ENCODE measurements around the gene FNDC3B.

FNDC3B gene

DNA sequence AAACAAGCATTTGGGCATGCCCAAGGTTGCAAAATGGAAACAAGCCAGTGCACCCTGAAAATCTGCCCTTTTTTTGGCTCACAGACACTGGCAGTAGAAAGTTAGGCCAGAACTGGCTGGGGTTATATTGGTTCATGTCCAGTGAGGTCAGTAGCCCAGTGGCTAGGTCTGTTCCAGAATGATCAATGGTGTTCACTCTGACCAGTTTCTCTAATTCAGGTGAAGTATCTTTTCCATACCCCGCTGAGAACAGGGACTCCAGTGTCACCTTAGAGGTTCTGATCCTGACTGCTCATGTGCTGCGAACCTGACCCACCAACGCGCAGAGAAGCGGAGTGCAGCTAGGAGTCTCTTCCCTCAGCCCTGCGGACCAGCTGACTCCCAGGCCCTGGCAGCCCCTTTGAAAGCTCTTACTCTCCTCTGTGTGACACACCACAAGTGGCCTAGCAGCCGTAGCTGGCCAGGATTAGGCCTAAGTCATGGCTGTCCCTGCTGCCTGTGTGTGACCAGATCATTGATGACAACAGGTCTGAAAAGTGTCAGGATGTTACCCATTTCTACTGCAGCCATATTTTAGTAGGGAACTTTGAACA, 285.3 kb downstream of the FNDC3B start:
- H4K20me1 ChIP-seq (ENCODE audit: insufficient read depth, low read length): no peaks in the 10 kb centered on the region
- H3K9ac ChIP-seq (ENCODE audit: low read length): no peak overlapping the region
- H3K4me3 ChIP-seq (ENCODE audit: low read length): no peak overlapping the region
- no peak overlapping the region for H2AFZ ChIP-seq (ENCODE audit: low read length)
- no peaks in the 10 kb centered on the region for H3K9me3 ChIP-seq (replicated peaks; ENCODE audit: insufficient read depth, low read length)
- no peaks in the 10 kb centered on the region for H3K4me1 ChIP-seq (ENCODE audit: low read length)
- H3K79me2 ChIP-seq (ENCODE audit: low read length): 0 out of 2 replicates have a peak, but pooled peaks cover 7% of the 10 kb centered on the region
- no peak for DNase-seq
- TF ChIP-seq EZH2 (optimal IDR thresholded peaks at IDR 0.05; ENCODE audit: low read depth, low read length) (no peak), EZH2phosphoT487 (IDR thresholded peaks at IDR 0.05; ENCODE audit: low read length) (no peak)
- TF ChIP-seq, protein P1, sequence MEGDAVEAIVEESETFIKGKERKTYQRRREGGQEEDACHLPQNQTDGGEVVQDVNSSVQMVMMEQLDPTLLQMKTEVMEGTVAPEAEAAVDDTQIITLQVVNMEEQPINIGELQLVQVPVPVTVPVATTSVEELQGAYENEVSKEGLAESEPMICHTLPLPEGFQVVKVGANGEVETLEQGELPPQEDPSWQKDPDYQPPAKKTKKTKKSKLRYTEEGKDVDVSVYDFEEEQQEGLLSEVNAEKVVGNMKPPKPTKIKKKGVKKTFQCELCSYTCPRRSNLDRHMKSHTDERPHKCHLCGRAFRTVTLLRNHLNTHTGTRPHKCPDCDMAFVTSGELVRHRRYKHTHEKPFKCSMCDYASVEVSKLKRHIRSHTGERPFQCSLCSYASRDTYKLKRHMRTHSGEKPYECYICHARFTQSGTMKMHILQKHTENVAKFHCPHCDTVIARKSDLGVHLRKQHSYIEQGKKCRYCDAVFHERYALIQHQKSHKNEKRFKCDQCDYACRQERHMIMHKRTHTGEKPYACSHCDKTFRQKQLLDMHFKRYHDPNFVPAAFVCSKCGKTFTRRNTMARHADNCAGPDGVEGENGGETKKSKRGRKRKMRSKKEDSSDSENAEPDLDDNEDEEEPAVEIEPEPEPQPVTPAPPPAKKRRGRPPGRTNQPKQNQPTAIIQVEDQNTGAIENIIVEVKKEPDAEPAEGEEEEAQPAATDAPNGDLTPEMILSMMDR (IDR thresholded peaks at IDR 0.05; ENCODE audit: low read length): no peak
- H3K27ac ChIP-seq (ENCODE audit: low read length): no peak overlapping the region
- peaks cover 5% of the 10 kb centered on the region; the same call in 1 of the 2 replicates for H3K36me3 ChIP-seq (replicated peaks; ENCODE audit: insufficient read depth, low read length)
- H3F3A ChIP-seq (ENCODE audit: insufficient read depth, low read length): no peaks in the 10 kb centered on the region
- H3K9me2 ChIP-seq (replicated peaks; ENCODE audit: insufficient read depth, low read length): no peaks in the 10 kb centered on the region
- H3K27me3 ChIP-seq (replicated peaks; ENCODE audit: insufficient read depth, low read length): no peaks in the 10 kb centered on the region
- H3K4me2 ChIP-seq (ENCODE audit: low read depth, low read length): no peak overlapping the region

DNA sequence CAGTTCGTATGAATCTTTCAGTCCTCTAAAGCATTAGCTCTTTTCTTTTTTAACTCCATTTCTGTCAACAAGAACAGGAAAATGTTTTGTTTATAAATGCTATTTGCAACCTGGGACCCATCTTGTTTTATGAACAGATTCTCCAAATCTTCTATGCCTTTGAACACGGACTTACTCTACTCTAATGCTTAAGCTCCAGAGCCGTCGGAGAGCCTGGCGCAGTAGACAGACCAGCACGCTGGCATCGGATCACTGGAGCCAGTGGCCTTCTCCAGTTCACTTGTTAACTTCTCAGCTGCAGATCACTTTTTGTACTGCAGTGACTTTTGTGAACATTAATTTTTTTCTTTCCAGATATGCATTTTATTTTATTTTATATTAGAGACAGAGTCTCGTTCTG, 286.1 kb downstream of the FNDC3B start:
- Histone ChIP-seq H3K4me3 (ENCODE audit: low read length) (no peak overlapping the region), H4K20me1 (ENCODE audit: insufficient read depth, low read length) (no peaks in the 10 kb centered on the region), H3K9me2 (replicated peaks; ENCODE audit: insufficient read depth, low read length) (no peaks in the 10 kb centered on the region), H3K9me3 (replicated peaks; ENCODE audit: insufficient read depth, low read length) (no peaks in the 10 kb centered on the region), H3K79me2 (ENCODE audit: low read length) (0 out of 2 replicates have a peak, but pooled peaks cover 5% of the 10 kb centered on the region), H2AFZ (ENCODE audit: low read length) (no peak overlapping the region), H3K36me3 (replicated peaks; ENCODE audit: insufficient read depth, low read length) (peaks cover 5% of the 10 kb centered on the region; the same call in 1 of the 2 replicates), H3K9ac (ENCODE audit: low read length) (no peak overlapping the region), H3K4me2 (ENCODE audit: low read depth, low read length) (no peak overlapping the region), H3K27ac (ENCODE audit: low read length) (no peak overlapping the region), H3F3A (ENCODE audit: insufficient read depth, low read length) (no peaks in the 10 kb centered on the region), H3K27me3 (replicated peaks; ENCODE audit: insufficient read depth, low read length) (no peaks in the 10 kb centered on the region), H3K4me1 (ENCODE audit: low read length) (no peaks in the 10 kb centered on the region)
- no peak for DNase-seq
- TF ChIP-seq EZH2phosphoT487 (IDR thresholded peaks at IDR 0.05; ENCODE audit: low read length) (no peak), EZH2 (optimal IDR thresholded peaks at IDR 0.05; ENCODE audit: low read depth, low read length) (no peak)
- TF ChIP-seq, protein P1 (IDR thresholded peaks at IDR 0.05; ENCODE audit: low read length): no peak

DNA sequence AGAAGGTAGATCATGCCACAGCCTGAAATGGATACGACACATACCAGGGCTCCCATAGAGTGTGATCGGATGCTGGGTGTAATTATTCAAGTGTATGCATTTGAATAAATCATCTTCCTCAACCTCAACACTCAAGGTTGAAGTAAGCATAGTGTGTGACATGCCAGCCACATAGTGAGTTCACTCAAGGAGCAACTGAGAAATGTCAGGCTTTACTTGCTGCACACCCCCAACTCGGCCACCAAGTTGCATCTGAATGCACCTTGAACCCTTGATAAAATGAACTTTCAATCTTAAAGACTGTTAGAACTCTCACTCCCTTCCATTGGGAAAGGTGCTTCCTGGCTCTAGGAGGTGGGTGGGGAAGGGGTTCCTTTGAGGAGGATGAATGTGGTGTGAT, 287.6 kb downstream of the FNDC3B start:
- Histone ChIP-seq H3K36me3 (replicated peaks; ENCODE audit: insufficient read depth, low read length) (peaks cover 5% of the 10 kb centered on the region; the same call in 1 of the 2 replicates), H3K4me3 (ENCODE audit: low read length) (no peak overlapping the region), H3K9me3 (replicated peaks; ENCODE audit: insufficient read depth, low read length) (no peaks in the 10 kb centered on the region), H3K27ac (ENCODE audit: low read length) (no peak overlapping the region), H3K9me2 (replicated peaks; ENCODE audit: insufficient read depth, low read length) (no peaks in the 10 kb centered on the region), H3K4me2 (ENCODE audit: low read depth, low read length) (no peak overlapping the region), H2AFZ (ENCODE audit: low read length) (no peak overlapping the region), H3K4me1 (ENCODE audit: low read length) (no peaks in the 10 kb centered on the region), H3K27me3 (replicated peaks; ENCODE audit: insufficient read depth, low read length) (no peaks in the 10 kb centered on the region), H4K20me1 (ENCODE audit: insufficient read depth, low read length) (no peaks in the 10 kb centered on the region), H3F3A (ENCODE audit: insufficient read depth, low read length) (no peaks in the 10 kb centered on the region), H3K79me2 (ENCODE audit: low read length) (0 out of 2 replicates have a peak, but pooled peaks cover 4% of the 10 kb centered on the region), H3K9ac (ENCODE audit: low read length) (no peak overlapping the region)
- TF ChIP-seq EZH2phosphoT487 (IDR thresholded peaks at IDR 0.05; ENCODE audit: low read length): no peak
- no peak for DNase-seq

DNA sequence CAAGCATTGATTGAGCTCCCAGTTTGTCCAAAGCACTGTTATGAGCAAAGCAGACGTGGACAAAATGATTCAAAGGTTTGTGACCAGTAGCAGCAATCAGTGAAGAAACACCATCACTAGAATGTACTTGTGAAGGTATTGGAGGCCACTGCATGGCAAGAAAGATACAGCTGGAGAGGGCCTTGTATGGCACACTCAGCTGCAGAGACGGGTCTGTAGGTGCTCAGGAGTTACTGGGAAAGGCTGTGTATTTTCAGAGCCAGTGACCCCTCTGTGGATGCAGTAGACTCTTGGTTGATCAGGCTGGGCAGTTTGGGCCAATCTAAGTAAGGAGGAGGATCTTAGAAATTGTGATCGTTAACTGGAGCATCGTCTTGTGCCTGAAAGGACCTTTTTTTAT, 288.9 kb downstream of the FNDC3B start:
- Histone ChIP-seq H3K27ac (ENCODE audit: low read length) (no peak overlapping the region), H3K9ac (ENCODE audit: low read length) (no peak overlapping the region), H3K4me2 (ENCODE audit: low read depth, low read length) (no peak overlapping the region), H3K4me1 (ENCODE audit: low read length) (no peaks in the 10 kb centered on the region), H3K9me3 (replicated peaks; ENCODE audit: insufficient read depth, low read length) (no peaks in the 10 kb centered on the region), H3K79me2 (ENCODE audit: low read length) (peaks cover 9% of the 10 kb centered on the region; the same call in 1 of the 2 replicates), H3F3A (ENCODE audit: insufficient read depth, low read length) (no peaks in the 10 kb centered on the region), H3K9me2 (replicated peaks; ENCODE audit: insufficient read depth, low read length) (no peaks in the 10 kb centered on the region), H3K36me3 (replicated peaks; ENCODE audit: insufficient read depth, low read length) (peaks cover 5% of the 10 kb centered on the region; the same call in 1 of the 2 replicates), H2AFZ (ENCODE audit: low read length) (no peak overlapping the region), H3K4me3 (ENCODE audit: low read length) (no peak overlapping the region), H4K20me1 (ENCODE audit: insufficient read depth, low read length) (no peaks in the 10 kb centered on the region), H3K27me3 (replicated peaks; ENCODE audit: insufficient read depth, low read length) (no peaks in the 10 kb centered on the region)
- no peak for DNase-seq
- TF ChIP-seq EZH2phosphoT487 (IDR thresholded peaks at IDR 0.05; ENCODE audit: low read length) (no peak), EZH2 (optimal IDR thresholded peaks at IDR 0.05; ENCODE audit: low read depth, low read length) (no peak)
- TF ChIP-seq, protein P1 (IDR thresholded peaks at IDR 0.05; ENCODE audit: low read length): no peak
